Panc1 (cell line): Measurements from ENCODE around the gene DMRTA1.

Experiments used
- CTCF ChIP-seq: fragments of 450-650 bp; IDR thresholded peaks from 2 replicates; pipeline ENCODE4 v1.5.1; 2017; ENCODE audit warnings: mild to moderate bottlenecking
- REST ChIP-seq, 2 experiments: IDR thresholded peaks; 2 replicates each; pipeline ENCODE4 v1.6.1; 2011 to 2012; ENCODE audit warnings: low read depth in 2 of 2, control low read depth in 1 of 2, low read length in 1 of 2, mild to moderate bottlenecking in 1 of 2, moderate library complexity in 1 of 2; ENCODE audit not compliant: insufficient read depth in 1 of 2
- TCF7L2 ChIP-seq: IDR thresholded peaks from 2 replicates; pipeline ENCODE4 v1.6.1; 2011; ENCODE audit warnings: mild to moderate bottlenecking, low read depth, low read length, inconsistent platforms

DNA sequence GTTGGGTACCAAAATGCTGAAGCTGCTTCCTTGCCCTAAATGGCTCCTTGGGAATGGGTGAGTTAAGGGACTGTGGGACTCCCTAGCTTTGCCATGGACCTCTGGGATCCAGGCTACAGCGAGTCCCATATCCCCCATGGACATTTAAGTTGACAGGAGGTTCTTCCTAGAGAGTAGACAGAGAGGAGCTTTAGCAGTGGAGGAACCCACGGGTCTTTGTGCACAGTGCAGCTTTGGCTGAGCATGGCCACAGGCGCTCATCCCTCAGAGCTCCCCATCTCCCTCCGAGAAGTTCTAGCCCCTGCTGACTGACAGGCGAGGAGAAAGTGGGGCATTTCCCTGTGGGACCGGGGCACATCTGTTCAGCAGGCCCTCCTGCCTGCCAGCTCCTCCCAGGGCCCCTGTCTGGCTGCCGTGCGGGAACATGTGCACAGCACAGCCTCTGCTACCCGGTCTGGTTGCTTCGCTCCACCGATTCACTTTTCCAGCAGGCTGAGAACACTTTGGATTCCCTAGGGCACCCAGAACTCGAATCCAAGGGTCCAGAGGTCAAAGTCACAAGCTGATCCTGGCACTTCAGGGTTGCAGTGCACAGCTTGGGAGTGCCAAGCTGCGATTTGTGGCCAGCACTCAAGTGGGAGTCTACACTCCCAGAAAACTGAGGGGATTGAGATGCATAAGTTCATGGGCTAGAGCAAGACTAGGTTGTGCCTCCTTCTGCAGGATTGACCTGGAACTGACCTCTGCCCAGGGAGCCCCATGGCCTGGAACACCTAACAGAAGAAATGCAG, 40.6 kb upstream of the DMRTA1 start:
- no peak for TF ChIP-seq CTCF
- no peak for TF ChIP-seq TCF7L2
- TF ChIP-seq REST (IDR thresholded peaks at IDR 0.05; ENCODE audit: insufficient read depth in 1 of 2, low read depth in 2 of 2, low read length in 1 of 2) = no peak
